Measurements from ENCODE around the gene CDC42BPB. TPM values are rescaled to one million over a fixed set of nuclear protein-coding genes. Genes with fewer than 3 reads are reported as not detected.

CDC42BPB gene
- total RNA-seq, 1 donor from 2014 or later: 1.6 TPM

DNA sequence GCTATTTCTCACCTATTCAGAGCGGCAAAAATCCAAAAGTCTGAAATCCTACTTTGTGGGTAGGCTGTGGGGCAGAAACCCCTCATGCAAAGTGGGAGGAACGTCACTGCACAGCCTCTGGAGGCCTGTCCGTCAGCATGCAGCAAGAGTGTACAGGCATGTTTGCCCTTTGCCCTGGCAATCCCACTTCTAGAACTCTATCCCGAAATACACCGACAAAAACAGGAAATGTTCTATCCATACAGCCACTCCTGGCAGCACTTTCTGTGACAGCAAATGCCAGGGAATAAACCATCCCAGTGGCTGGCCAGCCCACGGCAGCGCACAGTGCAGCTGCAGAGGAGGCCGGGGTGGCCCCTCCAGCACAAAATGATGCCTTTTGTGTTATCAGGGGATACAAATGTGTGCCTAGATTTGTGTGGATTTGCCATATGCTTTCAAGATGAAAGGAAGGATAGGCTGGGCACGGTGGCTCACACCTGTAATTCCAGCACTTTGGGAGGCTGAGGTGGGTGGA, 95.2 kb downstream of the CDC42BPB start:
- Mint-ChIP-seq H3K27me3 (ENCODE audit: insufficient read depth) (peaks cover 3% of the 10 kb centered on the region), H3K4me3 (no peak overlapping the region), H3K27ac (no peak overlapping the region), H3K36me3 (ENCODE audit: low read depth) (no peaks in the 10 kb centered on the region), H3K4me1 (ENCODE audit: low read depth) (no peaks in the 10 kb centered on the region), H3K9me3 (no peaks in the 10 kb centered on the region)
- intact Hi-C loops (cut with micrococcal nuclease): no loop called here
- DNase-seq (ENCODE audit: low spot score): no peak

DNA sequence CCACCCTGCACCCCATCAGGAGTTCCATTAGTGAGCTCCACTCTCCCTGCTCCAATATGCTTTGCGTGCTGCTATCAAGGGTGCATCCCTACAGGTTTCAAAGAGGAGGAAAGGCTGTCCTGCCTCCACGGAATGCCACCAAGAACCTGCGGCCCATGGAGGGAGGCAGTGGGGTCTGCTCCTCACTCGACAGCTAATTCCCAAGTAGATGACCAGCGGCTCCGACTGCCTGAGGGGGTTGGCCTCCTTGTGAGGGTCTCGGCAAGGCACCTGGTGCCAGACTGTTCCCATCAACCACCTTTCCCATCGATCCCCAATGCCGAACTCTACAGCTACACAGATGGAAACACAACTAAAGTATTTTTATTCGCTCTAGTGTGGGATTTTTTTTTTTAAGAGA, 98.9 kb downstream of the CDC42BPB start:
- Mint-ChIP-seq H3K27me3 (ENCODE audit: insufficient read depth) (peaks cover 4% of the 10 kb centered on the region), H3K4me3 (no peak overlapping the region), H3K4me1 (ENCODE audit: low read depth) (no peaks in the 10 kb centered on the region), H3K9me3 (no peaks in the 10 kb centered on the region), H3K27ac (no peak overlapping the region), H3K36me3 (ENCODE audit: low read depth) (no peaks in the 10 kb centered on the region)
- no peak for DNase-seq (ENCODE audit: low spot score)
- intact Hi-C loops (cut with micrococcal nuclease): no loop called here

GRCh38 chr14:102957222-102957621, 100.1 kb downstream of the CDC42BPB start:
- H3K36me3 Mint-ChIP-seq (ENCODE audit: low read depth): no peaks in the 10 kb centered on the region
- H3K9me3 Mint-ChIP-seq: no peaks in the 10 kb centered on the region
- intact Hi-C loops (cut with micrococcal nuclease): no loop called here
- no peak for DNase-seq (ENCODE audit: low spot score)
- H3K27me3 Mint-ChIP-seq (ENCODE audit: insufficient read depth): peaks cover 4% of the 10 kb centered on the region
- no peak overlapping the region for H3K4me3 Mint-ChIP-seq
- no peak overlapping the region for H3K27ac Mint-ChIP-seq
- H3K4me1 Mint-ChIP-seq (ENCODE audit: low read depth): no peaks in the 10 kb centered on the region

DNA sequence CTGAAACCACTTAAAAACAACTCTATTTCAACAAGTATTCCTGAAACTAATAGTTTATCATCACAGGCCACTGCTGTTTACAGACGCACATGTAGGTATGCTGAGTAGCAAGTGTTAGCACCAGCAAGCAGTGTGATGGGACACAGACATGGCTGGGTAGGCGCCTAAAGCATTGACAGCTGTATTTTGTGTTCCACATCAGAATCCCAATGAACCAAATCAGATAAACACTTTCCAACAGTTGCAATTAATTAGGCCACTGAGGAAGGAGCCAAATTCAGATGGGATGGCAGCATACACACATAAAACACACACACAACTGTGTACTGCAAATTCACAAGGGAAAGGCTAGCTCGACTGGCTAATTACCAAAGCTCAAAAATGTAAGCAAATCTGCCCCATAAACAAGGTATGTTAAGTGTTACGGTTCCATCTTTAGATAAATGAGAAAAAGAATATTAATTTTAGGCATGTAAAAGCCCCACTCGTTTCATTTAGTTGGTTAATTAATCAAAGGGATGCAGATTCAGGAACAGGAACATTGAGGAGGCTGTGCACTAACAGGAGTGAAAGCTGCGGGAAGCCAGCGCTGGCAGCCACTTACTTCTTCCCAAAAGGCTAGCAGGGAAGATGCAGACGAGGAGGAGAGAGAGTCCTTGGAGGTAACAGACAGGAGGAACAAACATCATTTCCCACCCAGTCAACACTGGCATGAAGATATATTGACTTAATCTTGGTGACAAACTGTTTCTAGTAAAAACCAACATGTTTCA, 101.5 kb downstream of the CDC42BPB start:
- H3K27ac Mint-ChIP-seq: no peak overlapping the region
- no peaks in the 10 kb centered on the region for H3K9me3 Mint-ChIP-seq
- intact Hi-C loops (cut with micrococcal nuclease): no loop called here
- no peak for DNase-seq (ENCODE audit: low spot score)
- no peaks in the 10 kb centered on the region for H3K4me1 Mint-ChIP-seq (ENCODE audit: low read depth)
- H3K4me3 Mint-ChIP-seq: no peak overlapping the region
- peaks cover 4% of the 10 kb centered on the region for H3K27me3 Mint-ChIP-seq (ENCODE audit: insufficient read depth)
- H3K36me3 Mint-ChIP-seq (ENCODE audit: low read depth): no peaks in the 10 kb centered on the region

DNA sequence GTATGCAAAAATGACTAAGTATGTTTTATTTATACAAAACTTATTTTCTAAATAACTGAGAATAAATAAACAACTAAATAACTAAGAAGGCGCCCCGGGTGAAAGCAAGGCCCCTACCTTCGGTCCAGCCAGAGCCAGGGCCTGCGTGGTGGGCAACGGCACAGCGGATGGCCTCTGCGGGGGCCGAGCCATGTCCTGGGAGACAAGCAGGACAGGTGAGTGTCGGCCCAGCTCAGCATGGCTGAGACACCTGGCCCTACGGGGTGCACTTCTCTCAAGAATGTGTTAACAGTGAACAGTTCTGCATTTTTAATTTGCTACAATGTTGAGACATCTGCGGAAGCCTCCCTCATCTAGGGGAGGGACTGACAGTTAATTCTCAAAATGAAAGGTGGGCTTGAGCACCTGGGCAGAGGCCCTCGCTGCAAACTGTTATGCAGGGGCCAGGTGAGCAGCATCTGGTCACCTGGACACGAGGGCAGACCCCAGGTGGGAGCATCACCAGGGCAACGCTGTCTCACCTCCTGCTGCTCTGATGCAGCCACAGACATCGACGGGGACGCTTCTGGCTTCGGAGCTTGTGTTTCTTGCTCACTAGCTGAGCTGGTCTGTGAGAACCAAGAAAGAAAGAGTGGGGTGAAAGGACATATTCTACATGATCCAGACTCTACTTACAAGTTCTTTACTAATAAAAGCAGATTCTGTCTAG, 103.1 kb downstream of the CDC42BPB start:
- Mint-ChIP-seq H3K27ac (no peak overlapping the region), H3K9me3 (no peaks in the 10 kb centered on the region)
- DNase-seq (ENCODE audit: low spot score): no peak

DNA sequence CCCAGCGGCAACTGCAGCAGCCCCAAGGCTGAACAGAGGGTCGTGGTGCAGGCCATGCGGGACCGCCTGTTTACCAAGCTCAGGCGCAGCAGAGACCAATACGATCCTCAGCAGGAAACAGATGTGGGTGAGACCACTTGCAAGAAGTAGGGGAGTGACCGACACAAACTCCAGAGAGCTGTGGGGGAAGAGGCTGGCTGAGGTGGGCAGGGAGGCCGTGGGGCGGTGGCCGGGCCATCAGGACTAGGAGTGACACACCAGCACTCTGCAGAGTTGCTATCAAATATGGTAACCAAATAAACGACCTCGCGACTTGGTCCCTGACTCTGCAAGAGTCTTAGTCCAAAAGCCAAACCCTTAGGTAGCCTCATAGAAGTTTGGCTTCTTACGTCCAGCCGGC, 104.2 kb downstream of the CDC42BPB start:
- no peak for DNase-seq (ENCODE audit: low spot score)
- peaks cover 10% of the 10 kb centered on the region for H3K4me1 Mint-ChIP-seq (ENCODE audit: low read depth)
- peaks cover 4% of the 10 kb centered on the region for H3K27me3 Mint-ChIP-seq (ENCODE audit: insufficient read depth)
- no peaks in the 10 kb centered on the region for H3K9me3 Mint-ChIP-seq
- H3K27ac Mint-ChIP-seq: no peak overlapping the region
- no peak overlapping the region for H3K4me3 Mint-ChIP-seq
- H3K36me3 Mint-ChIP-seq (ENCODE audit: low read depth): no peaks in the 10 kb centered on the region
- intact Hi-C loops (cut with micrococcal nuclease): no loop called here

More for the DNA sequence above, 103.1 kb downstream of the CDC42BPB start:
- Mint-ChIP-seq H3K4me3 (no peak overlapping the region), H3K27me3 (ENCODE audit: insufficient read depth) (peaks cover 4% of the 10 kb centered on the region), H3K4me1 (ENCODE audit: low read depth) (peaks cover 5% of the 10 kb centered on the region), H3K36me3 (ENCODE audit: low read depth) (no peaks in the 10 kb centered on the region)
- intact Hi-C loops (cut with micrococcal nuclease): no loop called here

DNA sequence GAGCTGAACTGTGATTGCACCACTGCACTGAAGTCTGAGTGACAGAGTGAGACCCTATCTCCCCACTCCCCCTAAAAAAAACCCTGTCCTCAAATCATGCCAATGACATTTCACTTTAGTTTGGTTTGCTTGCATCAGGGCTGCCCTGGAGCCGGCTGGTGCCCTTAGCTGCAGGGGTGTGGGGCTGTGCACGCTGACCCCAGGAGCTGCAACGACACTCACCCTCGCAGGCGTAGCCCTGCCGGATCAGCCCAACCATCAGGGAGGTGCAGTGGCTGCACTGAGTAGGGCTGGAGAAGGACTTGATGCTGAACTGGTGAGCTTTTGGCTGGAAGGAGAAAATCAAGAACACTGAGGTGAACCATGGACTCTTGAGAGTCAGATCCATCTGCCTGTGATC, 105.1 kb downstream of the CDC42BPB start:
- intact Hi-C loops (cut with micrococcal nuclease): no loop called here
- no peaks in the 10 kb centered on the region for H3K9me3 Mint-ChIP-seq
- DNase-seq (ENCODE audit: low spot score): no peak
- peaks cover 10% of the 10 kb centered on the region for H3K4me1 Mint-ChIP-seq (ENCODE audit: low read depth)
- peaks cover 4% of the 10 kb centered on the region for H3K27me3 Mint-ChIP-seq (ENCODE audit: insufficient read depth)
- H3K36me3 Mint-ChIP-seq (ENCODE audit: low read depth): no peaks in the 10 kb centered on the region
- no peak overlapping the region for H3K27ac Mint-ChIP-seq
- no peak overlapping the region for H3K4me3 Mint-ChIP-seq

- peaks cover 10% of the 10 kb centered on the region for H3K4me1 Mint-ChIP-seq (ENCODE audit: low read depth)
- no peak overlapping the region for H3K4me3 Mint-ChIP-seq
- DNase-seq (ENCODE audit: low spot score): no peak
- H3K36me3 Mint-ChIP-seq (ENCODE audit: low read depth): no peaks in the 10 kb centered on the region
- intact Hi-C loops (cut with micrococcal nuclease): no loop called here
- H3K9me3 Mint-ChIP-seq: no peaks in the 10 kb centered on the region
- H3K27ac Mint-ChIP-seq: no peak overlapping the region
- peaks cover 1% of the 10 kb centered on the region for H3K27me3 Mint-ChIP-seq (ENCODE audit: insufficient read depth)
Measured at GRCh38 chr14:102951799-102952198, 105.5 kb downstream of the CDC42BPB start.

- Mint-ChIP-seq H3K27ac (no peak overlapping the region), H3K4me3 (no peak overlapping the region), H3K4me1 (ENCODE audit: low read depth) (peaks cover 10% of the 10 kb centered on the region), H3K36me3 (ENCODE audit: low read depth) (no peaks in the 10 kb centered on the region), H3K27me3 (ENCODE audit: insufficient read depth) (peaks cover 1% of the 10 kb centered on the region), H3K9me3 (no peaks in the 10 kb centered on the region)
- no peak for DNase-seq (ENCODE audit: low spot score)
- intact Hi-C loops (cut with micrococcal nuclease): no loop called here
Measured at GRCh38 chr14:102951034-102951433, 106.3 kb downstream of the CDC42BPB start.

GRCh38 chr14:102949801-102950451, 107.4 kb downstream of the CDC42BPB start:
- Mint-ChIP-seq H3K36me3 (ENCODE audit: low read depth) (no peaks in the 10 kb centered on the region), H3K4me3 (no peak overlapping the region), H3K27me3 (ENCODE audit: insufficient read depth) (peaks cover 1% of the 10 kb centered on the region), H3K4me1 (ENCODE audit: low read depth) (peaks cover 10% of the 10 kb centered on the region), H3K9me3 (no peaks in the 10 kb centered on the region), H3K27ac (peak overlapping the region; percentile 61)
- DNase-seq (ENCODE audit: low spot score): no peak
- intact Hi-C loops (cut with micrococcal nuclease): no loop called here

DNA sequence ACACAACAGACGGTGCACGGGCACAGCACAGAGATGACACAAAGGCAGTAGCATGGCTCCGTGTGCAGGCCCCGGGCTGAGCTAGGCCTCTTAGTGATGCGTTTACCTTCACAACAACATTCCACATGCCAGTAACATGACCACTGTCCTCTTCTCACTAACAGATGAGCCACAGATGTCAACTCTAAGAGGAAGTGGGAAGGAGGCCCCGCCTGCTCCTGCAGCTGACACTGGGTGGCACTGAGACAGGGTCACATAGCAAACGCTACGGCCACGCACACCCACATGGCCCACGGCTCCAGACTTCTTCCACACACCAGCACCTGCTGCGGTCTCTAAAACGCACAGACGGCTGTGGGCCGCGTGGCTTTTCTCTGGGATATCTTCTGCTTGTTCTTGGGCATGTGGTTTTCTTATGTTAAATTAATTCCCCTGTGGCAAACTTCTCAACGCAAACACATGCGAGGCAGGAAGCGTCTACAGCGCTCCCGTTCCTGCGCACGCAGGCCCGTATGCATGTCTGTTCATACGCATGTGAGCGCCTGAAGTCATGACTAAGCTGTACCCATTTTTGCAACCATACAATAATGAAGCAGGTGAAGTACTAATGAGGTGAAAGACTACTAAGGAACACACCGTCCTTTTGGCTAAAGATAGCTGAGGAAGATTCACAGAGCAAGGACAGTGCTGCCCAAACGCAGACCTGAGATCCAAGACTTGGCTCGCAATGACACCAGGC, 108.1 kb downstream of the CDC42BPB start:
- H3K4me1 Mint-ChIP-seq (ENCODE audit: low read depth): peaks cover 10% of the 10 kb centered on the region
- no peaks in the 10 kb centered on the region for H3K9me3 Mint-ChIP-seq
- no peak overlapping the region for H3K4me3 Mint-ChIP-seq
- intact Hi-C loops (cut with micrococcal nuclease): no loop called here
- H3K27ac Mint-ChIP-seq: peak overlapping the region; percentile 61
- H3K27me3 Mint-ChIP-seq (ENCODE audit: insufficient read depth): peaks cover 1% of the 10 kb centered on the region
- DNase-seq (ENCODE audit: low spot score): no peak
- H3K36me3 Mint-ChIP-seq (ENCODE audit: low read depth): no peaks in the 10 kb centered on the region

GRCh38 chr14:102948698-102949061, 108.7 kb downstream of the CDC42BPB start:
- H3K9me3 Mint-ChIP-seq: no peaks in the 10 kb centered on the region
- H3K27ac Mint-ChIP-seq: peak overlapping the region; percentile 6
- intact Hi-C loops (cut with micrococcal nuclease): no loop called here
- DNase-seq (ENCODE audit: low spot score): no peak
- peaks cover 1% of the 10 kb centered on the region for H3K27me3 Mint-ChIP-seq (ENCODE audit: insufficient read depth)
- H3K4me1 Mint-ChIP-seq (ENCODE audit: low read depth): peaks cover 10% of the 10 kb centered on the region
- no peak overlapping the region for H3K4me3 Mint-ChIP-seq
- H3K36me3 Mint-ChIP-seq (ENCODE audit: low read depth): no peaks in the 10 kb centered on the region
